HG02943 (cell line): Measurements from ENCODE around the gene PLEKHA5.

Experiments used
- ATAC-seq: cut with Tn5 transposase; IDR thresholded peaks from one replicate; pipeline ENCODE4 v1.9.1; 2021; ENCODE audit warnings: mild to moderate bottlenecking, low read depth, moderate library complexity; ENCODE audit not compliant: unreplicated experiment

The PLEKHA5 gene

DNA sequence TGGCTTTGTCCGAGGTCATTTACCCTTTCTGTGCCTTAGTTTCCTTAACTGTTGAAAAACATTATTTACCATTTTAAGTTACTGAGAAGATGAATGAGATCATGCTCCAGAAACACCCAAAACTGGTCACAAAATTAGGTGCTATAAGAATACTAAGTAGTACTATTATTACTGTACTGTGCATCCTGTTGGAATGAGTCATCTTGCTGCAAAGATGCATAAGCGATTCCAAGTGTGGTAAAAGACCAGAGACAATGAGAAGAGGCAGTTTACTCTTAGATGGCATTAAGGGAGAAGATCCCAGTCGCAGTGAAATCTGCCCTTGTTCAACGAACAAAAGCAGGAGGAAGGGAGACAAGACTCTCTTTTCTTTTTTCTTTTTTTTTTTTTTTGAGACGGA is 4.2 kb upstream of the PLEKHA5 start:
- ATAC-seq: no peak

DNA sequence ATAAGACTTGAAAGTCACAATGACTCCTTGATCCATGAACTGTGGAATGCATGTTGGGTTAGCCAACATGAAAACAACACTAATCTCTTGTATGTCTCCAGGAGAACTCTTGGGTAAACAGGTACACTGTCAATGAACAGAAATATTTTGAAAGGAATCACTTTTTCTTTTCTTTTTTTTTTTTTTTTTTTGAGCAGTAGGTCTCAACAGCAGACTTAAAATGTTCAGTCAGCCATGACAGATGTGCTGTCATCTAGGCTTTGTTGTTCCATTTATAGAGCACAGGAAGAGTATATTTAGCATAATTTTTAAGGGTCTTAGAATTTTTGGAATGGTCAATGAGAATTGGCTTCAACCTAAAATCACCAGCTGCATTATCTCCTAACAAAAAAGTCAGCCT is 2.3 kb upstream of the PLEKHA5 start:
- ATAC-seq: no peak

DNA sequence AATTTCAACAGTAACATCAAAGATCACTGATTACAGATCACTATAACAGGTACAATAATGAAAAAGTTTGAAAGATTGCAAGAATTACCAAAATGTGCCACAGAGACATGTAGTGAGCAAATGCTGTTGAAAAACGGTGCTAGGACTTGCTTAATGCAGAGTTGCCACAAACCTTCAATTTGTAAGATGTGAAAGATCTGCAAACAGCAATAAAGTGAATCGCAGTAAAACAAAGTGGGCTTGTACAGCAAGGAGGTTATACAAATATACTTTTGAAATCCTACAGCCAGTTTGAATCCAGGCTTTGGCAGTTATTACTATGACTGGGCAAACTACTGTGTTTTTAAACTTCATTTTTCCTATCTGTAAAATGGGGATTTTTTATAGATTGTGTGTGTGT is 1.0 kb upstream of the PLEKHA5 start:
- ATAC-seq: no peak

DNA sequence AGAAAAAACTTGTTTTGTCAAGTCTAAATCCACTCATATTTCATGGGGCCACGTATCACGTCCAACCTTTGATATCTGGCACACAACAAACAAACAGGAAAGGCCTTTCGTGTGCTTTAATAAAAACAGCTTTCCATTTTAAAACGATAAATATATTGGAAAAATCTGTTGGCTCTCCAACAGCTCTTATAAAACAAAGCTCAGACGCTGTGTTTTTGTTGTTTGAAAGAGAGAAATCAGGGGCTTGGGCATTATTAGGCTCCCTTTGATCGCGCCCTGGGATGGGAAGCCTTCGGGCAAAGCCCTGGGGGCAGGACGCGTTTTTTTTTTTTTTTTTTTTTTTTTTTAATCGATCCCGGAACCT is 429 bp upstream of the PLEKHA5 start:
- no peak for ATAC-seq

DNA sequence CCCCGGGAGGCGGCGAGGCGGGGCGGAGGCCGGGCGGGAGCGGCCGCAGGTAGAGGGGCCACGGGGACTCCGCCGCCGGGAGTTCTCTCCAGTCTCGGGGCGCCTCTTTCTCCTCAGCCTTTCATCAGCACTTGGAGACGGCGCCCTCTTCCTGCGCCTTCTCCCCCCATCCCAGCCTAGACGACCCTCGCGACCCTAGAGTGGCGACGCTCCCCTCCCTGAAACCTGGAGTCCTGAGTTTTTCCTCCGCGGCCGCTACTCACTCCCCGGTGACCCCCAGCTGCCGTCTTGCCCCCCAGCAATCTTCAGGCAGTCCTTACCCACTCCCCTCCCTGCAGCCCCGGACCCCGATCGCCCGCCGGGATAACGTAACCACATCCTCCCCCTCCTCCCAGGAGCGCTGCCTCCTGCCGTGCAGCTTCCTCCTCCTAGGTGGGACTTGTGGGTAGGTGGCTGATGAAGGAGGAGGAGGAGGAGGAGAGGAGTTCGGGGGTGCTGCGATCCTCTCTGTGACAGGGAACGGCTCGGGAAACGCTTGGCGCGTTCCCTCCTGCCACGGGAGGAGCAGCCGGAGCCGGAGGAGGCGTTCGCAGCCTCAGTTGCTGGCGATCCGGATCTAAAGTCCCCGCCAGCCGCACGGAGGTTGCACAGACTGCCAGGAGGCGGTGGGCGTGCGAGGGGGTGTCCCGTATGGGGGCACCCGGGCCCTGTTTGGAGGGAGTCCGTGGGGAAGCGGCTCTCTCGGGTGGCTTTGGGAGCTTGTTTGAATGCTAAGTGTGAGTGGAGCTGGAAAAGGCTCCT is 891 bp downstream of the PLEKHA5 start:
- ATAC-seq: no peak

DNA sequence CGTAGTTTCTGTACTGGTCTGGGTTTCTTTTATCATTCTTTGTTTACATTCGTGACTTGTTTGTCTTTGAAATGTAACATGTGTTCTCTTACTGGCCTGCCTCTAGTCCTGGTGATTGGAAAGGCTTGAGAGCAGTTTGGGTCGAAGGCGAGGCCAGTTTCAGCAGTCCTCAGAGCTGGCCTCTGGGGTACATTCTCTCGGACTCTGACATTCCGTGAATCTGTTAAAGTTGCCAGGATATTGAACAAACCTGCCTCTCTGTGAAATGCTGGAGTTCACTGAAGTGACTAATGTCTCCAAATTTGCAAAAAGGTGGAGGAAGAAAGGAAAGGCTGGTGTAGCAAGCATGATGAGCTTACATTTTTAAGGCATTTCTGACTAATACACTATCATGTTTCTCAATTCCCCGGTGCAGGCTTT is 1.5 kb downstream of the PLEKHA5 start:
- no peak for ATAC-seq

DNA sequence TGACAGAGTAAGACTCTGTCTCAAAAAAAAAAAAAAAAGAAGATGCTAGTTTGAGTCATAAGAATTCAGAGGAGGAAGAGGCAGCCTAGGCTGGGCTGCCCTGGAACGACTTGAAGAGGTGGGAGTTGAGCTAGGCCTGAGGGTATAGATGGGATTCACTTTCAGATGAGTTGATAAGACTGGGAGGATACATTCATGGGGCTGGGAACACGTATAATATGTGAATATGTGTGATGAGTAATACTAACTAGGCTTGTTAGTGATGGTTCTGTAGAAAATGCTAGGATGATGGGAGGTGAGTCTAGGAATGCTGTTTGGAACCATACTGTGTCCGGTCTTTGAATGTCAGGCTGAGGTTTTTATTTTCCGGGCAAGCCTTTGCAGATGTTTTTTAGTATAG is 9.0 kb downstream of the PLEKHA5 start:
- no peak for ATAC-seq

DNA sequence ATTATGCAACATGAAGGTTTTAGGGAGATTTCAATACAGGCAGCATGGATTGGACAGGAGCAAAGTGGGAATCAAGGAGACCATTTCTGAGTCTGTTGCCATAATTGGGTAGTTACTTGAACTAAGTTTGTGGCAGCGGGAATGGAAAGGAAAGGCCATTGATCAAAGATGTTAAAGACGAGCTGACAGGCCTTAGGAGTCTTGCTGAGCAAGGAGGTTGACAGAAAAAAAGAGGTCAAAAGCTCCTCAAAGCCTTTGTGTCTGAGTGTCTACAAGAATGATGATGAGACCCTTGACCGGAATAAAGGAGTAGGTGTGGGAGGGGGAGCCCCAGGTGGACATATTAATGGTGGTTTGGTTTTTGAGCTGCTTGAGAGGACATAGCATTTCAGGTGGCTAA is 9.4 kb downstream of the PLEKHA5 start:
- ATAC-seq: no peak

DNA sequence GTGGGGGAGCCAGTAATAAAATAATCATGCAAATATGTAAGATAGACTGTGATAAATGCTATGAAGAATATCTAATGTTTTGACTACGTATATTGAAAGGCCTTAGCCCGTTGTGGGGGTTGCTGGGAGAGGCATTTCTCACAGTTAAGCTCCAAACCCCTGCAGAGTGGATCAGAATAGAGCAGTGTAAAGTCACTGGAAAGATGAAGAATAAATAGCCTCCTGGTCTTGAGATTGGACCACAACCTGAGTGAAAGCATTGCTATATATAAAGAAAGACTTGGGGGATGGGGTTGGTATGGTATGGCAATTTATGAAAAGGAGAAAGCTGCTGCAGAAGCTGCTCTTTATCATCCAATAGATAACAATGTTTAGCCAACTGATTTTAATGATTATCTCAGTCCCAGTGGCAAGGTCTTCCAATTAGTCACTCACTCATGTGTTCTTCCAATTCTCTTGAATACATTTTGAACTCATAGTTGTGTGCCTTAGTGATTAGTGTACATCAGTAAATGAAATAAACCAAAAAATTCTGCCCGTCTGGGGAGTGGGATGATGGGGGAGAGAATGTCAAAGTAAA is 10.2 kb downstream of the PLEKHA5 start:
- ATAC-seq: no peak

DNA sequence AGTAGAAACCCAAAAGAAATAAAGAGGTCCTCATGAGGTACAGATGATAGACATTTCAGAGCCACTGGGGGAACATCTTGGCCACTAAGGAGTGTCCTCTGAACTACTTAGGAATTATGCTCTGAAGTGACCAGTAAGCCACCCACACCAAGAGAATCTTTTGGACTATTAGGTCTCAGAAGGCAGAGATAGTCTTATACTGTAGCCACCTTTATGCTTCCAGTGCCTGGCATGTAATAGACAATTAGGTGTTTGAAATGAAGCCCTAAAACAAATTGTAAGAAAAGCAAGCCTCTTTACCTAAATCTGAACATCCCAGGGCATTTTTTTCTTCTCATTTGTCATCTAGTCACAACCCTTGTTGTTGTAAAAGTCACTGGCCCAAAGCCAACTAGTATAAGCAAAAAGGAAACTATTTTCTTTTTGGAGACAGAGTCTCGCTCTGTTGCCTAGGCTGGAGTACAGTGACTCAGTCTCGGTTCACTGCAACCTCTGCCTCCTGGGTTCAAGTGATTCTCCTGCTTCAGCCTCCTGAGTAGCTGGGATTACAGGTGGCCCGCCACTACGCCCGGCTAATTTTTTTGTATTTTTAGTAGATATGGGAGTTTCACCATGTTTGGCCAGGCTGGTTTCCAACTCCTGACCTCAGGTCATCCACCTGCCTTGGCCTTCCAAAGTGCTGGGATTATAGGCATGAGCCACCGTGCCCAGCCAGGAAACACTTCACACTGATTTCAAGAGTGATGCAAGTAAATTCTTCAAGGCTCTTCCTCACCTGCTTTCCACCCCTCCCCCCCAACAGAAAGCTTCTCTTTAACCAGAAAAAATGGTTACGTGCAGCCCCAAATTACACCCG is 11.1 kb downstream of the PLEKHA5 start:
- ATAC-seq: no peak

DNA sequence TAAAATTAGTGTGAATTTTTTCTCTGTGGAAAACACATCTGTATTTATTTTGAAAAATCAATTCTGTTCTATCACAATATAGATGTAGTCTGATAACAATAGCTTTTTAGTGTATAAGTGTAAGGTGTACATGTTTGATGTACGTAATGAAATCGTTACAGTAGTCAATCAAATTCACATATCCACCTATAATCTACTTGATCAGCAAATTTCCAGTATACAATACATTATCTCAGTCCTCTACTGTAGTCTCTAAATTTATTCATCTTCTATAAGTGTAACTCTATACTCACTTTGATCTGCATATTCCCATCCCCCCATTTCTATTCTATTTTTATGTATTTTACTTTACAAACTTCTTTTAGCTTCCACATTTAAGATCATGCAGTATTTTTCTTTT is 13.0 kb downstream of the PLEKHA5 start:
- no peak for ATAC-seq

DNA sequence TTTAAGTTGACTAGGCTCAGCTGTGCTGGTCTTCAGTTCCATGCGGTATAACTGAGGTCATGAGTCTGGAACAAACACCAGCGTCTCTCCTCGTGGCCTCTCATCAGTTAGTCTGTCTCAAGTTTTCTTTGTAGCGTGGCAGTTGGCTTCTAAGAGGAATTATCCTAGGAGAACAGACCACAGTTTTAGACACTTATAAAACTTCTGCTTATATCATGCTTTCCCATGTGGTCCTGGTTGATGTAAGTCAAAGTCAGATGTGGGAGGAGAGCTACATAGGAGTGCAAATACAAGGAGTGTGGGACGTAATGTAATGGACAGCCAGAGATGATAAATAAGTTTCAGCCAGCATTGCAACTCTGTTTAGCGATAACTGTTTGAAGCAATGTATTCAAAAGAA is 14.8 kb downstream of the PLEKHA5 start:
- no peak for ATAC-seq

DNA sequence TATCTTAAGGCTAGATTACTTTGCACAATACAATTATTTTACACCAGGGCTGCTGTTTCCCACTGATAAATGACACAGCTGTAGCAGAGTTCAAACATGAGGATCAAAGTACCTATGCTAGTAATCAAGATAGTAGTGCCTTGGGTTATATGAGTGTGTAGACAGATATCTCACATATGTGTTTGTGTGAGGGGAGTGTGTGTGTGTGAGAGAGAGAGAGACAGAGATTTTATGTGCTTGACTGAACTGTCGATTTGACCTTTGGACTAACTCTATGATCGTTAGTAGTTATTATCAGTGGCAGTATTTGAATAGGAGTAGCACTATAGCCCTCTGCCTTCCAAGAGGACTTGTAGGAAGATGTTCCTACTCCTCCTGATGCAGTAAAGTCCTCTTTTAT is 15.5 kb downstream of the PLEKHA5 start:
- ATAC-seq: no peak

DNA sequence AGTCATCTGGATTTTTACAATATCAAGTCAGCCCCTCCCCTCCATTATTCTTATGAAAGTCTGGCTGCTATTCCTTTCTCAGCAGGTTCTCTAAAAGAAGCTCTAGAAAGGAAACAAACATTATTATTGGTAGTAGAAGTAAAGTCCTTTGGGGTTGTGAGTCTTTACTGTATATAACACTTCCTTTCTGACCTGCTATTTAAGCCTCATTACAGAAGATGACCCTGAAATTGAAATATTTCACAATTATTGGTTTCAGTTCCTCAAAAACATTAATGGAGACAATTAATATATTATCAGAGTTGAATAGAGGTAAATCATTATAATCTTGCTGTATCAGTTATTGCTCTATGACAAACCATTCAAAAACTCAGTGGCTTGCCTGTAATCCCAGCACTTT is 19.3 kb downstream of the PLEKHA5 start:
- ATAC-seq: no peak

DNA sequence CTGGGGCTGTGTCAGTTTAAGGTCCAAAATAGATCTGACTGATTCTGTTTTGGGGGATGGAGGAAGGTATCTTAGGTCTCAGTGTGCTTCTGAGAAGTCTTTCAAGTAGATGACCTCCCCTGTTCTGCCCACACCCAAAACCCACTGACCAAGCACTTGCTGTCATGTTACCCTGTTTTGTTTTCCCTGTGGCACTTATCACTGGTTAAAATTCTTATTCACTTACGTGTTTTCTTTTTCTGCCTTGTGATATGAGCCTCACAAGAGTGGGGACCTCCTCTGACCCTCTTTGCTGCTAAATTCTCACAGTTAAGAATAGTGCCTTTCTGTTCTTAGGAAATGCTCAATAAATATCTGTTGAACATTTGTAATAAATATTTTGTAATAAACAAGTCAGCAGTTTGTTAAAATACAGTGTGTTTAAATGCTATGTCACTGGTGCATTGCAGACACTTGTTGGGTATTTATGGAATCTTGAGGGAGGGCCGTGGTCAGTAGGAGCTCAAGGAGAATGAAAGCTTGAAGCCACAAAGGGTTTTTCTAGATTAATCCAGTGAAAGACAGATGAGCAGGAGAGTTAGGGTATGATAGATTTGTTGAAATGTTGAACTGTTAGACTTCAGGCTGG is 20.9 kb downstream of the PLEKHA5 start:
- no peak for ATAC-seq

DNA sequence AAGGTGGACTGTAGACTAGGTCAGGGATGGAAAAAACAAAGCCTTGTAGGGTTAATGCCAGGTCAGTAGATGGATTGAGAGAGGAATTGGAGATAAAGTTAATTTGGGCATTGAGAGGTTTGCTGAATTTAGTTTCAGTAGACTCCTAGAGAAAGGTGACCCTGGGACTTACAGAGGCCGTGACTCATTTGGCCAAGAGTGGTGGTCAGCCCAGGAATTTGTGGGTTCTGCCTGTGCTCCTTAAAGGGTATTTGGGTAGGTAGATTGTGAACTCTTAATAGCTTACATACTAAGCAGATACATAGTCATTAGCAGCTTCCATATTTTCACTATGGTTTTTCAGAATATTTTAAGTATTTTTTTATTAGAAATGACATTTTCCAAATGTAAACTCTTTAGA is 21.8 kb downstream of the PLEKHA5 start:
- ATAC-seq: no peak

DNA sequence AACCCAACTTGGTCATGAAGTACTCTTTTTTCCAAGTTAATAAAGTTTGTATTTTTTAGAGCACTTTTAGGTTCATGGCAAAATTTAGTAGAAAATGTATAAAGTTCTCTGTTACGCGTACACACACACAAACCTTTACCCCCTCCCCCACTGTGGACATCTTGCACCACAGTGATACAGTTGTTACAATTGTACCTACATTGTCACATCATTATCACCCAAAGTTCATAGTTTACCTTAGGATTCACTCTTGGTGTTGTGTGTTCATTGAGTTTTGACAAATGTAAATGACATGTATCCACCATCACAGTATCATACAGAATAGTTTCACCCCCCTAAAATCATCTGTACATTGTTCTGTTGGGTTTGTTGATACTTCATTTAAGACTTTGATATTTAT is 23.9 kb downstream of the PLEKHA5 start:
- ATAC-seq: no peak

DNA sequence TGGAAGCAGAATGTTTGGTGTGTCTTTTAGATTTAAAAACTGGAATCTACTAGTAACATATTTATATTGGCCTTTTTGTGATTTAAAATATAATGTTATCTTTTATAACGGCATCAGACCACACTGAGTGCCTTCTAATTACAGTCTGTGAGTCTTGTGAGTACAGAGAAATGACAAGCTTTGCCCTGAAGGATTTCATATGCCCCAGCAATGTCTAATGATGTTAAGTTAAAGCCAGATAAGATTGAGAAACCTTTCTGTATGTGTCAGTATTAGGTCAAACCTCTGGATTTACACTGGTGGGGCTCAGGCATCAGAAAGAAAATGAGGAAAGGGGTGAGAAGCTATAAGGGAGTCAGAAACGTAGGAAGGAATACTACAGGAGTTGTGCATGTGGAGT is 25.2 kb downstream of the PLEKHA5 start:
- ATAC-seq: no peak

DNA sequence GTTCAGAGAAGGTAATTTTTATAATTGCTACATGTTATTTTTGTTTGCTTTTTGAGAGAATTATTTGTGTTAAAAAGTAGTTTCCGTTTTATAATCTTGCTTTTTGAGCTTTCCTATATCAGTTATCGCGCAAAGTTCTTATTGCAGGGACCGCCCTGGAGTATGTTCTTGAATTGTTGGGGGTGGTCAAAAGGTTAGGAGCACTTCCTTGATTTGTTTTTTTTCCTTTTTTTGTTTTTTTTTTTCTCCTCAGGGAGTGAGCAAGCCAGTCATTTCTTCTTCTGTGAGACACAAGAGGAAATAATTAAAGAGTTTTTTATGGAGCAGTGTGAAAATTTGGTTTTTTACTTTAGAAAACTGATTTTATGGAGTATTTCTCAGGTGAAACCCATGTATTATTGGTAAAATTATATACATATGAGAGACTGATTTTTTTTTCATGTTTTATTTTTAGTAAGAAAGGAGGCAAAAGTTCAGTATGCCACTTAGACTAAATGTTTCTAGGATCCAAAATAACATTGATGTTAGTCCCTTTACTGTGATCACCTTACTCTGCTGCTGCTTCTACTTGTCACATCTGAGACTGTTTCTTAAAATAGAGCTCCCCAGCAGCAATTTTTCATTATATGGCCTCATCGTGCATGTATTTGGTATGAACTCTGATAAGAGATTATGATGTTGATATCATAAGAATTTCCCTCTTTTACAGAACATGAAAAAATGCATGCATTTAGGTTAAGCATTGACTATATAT is 26.6 kb downstream of the PLEKHA5 start:
- no peak for ATAC-seq

DNA sequence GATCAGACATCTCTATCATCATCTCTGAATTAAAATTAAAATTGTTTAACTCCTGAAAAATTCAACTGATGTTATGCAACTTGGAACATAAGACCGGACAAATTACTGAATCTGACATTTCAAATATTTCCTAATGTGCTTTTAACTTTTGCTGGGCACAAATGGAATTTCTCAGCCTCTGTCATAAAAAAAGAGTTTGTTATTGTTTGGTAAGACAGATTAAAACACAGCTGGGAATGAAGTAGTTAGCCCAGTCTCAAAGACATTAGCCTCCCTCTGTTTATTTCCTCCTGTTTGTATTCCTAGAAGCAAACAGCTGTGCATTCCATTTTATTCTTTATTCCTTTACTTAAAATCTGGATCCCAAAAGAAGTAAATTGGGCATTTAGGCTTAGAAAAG is 29.4 kb downstream of the PLEKHA5 start:
- ATAC-seq: no peak
